SK-N-MC (cell line): Measurements from ENCODE around the gene POLR1H.

Source experiments
- DNase-seq: peaks from one replicate; pipeline ENCODE4 v3.0.0-alpha.2; 2011; ENCODE audit warnings: low read depth, low spot score
- H3K27ac ChIP-seq: fragments of 200-600 bp; sonication (generic); 2 replicates; pipeline ENCODE4 v1.5.1; 2016; ENCODE audit warnings: mixed run types
- H3K36me3 ChIP-seq: fragments of 200-600 bp; sonication (generic); 2 replicates; pipeline ENCODE4 v1.6.1; 2017; ENCODE audit warnings: antibody characterized with exemption, low read length, mixed read lengths; ENCODE audit not compliant: insufficient read depth
- H3K4me3 ChIP-seq: fragments of 200-600 bp; sonication (generic); 2 replicates; pipeline ENCODE4 v1.5.1; 2016
- H3K9ac ChIP-seq: fragments of 200-600 bp; sonication (generic); 2 replicates; pipeline ENCODE4 v1.8.0; 2017; ENCODE audit warnings: mixed run types, mixed read lengths; ENCODE audit not compliant: insufficient read length
- H3K9me3 ChIP-seq: fragments of 200-600 bp; sonication (generic); 2 replicates; pipeline ENCODE4 v1.6.1; 2017; ENCODE audit warnings: low read depth, mild to moderate bottlenecking, antibody characterized with exemption, low read length, moderate library complexity, mixed read lengths
- EZH2 ChIP-seq: fragments of 200-600 bp; sonication (generic); IDR thresholded peaks from one replicate; pipeline ENCODE4 v1.6.1; 2017; ENCODE audit warnings: antibody characterized with exemption
- FOXP2 ChIP-seq: optimal IDR thresholded peaks from 2 replicates; pipeline ENCODE3; 2011; ENCODE audit warnings: mild to moderate bottlenecking, moderate library complexity; ENCODE audit not compliant: insufficient read depth; ENCODE audit errors: extremely low read length, control extremely low read depth
- POLR2AphosphoS5 ChIP-seq: IDR thresholded peaks from 2 replicates; pipeline ENCODE4 v1.6.1; 2012; ENCODE audit warnings: mild to moderate bottlenecking, low read depth, low read length, borderline replicate concordance

The POLR1H gene

DNA sequence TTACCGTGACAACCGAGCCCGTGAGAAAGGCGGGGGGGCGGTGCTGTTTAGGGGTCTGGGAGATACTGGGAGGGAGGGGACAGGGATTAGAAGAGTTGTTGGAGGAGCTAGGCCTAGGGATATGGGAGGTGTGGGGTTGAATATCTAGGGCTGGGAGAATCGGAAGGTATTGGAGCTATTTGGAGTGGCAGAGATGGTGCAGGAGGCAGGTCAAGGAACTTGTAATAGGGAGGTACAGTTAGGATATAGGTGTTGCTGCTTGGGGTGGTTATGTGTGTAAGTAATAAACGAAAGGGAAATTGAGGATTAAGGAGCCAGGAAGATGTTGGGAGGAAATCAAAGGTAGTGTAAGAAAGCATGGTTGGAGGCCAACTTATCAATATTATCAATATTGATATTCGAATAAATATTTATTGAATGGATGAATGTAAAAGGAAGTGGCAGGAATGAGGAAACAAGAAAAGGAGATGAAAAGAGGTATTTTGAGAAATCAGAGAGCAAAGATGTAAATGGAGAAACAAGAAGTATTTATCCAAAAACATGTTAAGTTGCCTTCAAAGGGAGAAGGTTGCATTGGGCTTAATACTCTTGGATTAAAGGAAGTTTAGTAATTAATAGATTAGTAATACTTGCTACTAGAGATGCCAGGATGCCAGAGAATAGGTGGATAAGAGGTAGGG is 6.5 kb downstream of the POLR1H start:
- peak overlapping the region; percentile 74 for H3K9ac ChIP-seq
- peak; percentile 16 for DNase-seq
- peak overlapping the region; percentile 81 for H3K4me3 ChIP-seq
- TF ChIP-seq POLR2AphosphoS5 (no peak), EZH2 (no peak), FOXP2 (no peak)
- H3K9me3 ChIP-seq, result no peaks in the 10 kb centered on the region
- H3K27ac ChIP-seq, result no peak overlapping the region
- peaks cover 14% of the 10 kb centered on the region for H3K36me3 ChIP-seq

- peaks cover 5% of the 10 kb centered on the region; the same call in 1 of the 2 replicates for H3K36me3 ChIP-seq
- DNase-seq, result no peak
- TF ChIP-seq EZH2, result no peak
- no peak for TF ChIP-seq POLR2AphosphoS5
- H3K9me3 ChIP-seq, result no peaks in the 10 kb centered on the region
- no peak overlapping the region for H3K9ac ChIP-seq
- no peak overlapping the region for H3K4me3 ChIP-seq
- no peak overlapping the region for H3K27ac ChIP-seq
These were observed 10.2 kb downstream of the POLR1H start for GRCh38 chr6:30071081-30071818.

GRCh38 chr6:30071858-30072257 is 10.8 kb downstream of the POLR1H start:
- Histone ChIP-seq H3K27ac (no peak overlapping the region), H3K9ac (no peak overlapping the region), H3K9me3 (no peaks in the 10 kb centered on the region), H3K36me3 (peaks cover 5% of the 10 kb centered on the region; the same call in 1 of the 2 replicates), H3K4me3 (no peak overlapping the region)
- DNase-seq, result no peak
- TF ChIP-seq EZH2 (no peak), FOXP2 (no peak), POLR2AphosphoS5 (no peak)

GRCh38 chr6:30073489-30074235 is 12.6 kb downstream of the POLR1H start:
- peaks cover 5% of the 10 kb centered on the region; the same call in 1 of the 2 replicates for H3K36me3 ChIP-seq
- no peaks in the 10 kb centered on the region for H3K9me3 ChIP-seq
- H3K4me3 ChIP-seq, result no peak overlapping the region
- TF ChIP-seq EZH2, result no peak
- TF ChIP-seq FOXP2, result no peak
- no peak for TF ChIP-seq POLR2AphosphoS5
- H3K27ac ChIP-seq, result no peak overlapping the region
- no peak overlapping the region for H3K9ac ChIP-seq
- no peak for DNase-seq

GRCh38 chr6:30074331-30075093 is 13.4 kb downstream of the POLR1H start:
- Histone ChIP-seq H3K36me3 (peaks cover 3% of the 10 kb centered on the region; the same call in 1 of the 2 replicates), H3K9me3 (no peaks in the 10 kb centered on the region), H3K4me3 (peak overlapping the region; percentile 60), H3K9ac (no peak overlapping the region), H3K27ac (no peak overlapping the region)
- no peak for DNase-seq
- TF ChIP-seq FOXP2 (no peak), POLR2AphosphoS5 (no peak), EZH2 (peak; percentile 36)

- no peak within 1 kb of the TSS for H3K9ac ChIP-seq
- TF ChIP-seq POLR2AphosphoS5 (no peak), EZH2 (no peak), FOXP2 (no peak)
- H3K4me3 ChIP-seq, result peak within 1 kb of the TSS; percentile 60
- no peak for DNase-seq
- no peaks in the 10 kb centered on the region for H3K9me3 ChIP-seq
- H3K27ac ChIP-seq, result no peak within 1 kb of the TSS
- H3K36me3 ChIP-seq, result no peaks in the 10 kb centered on the region; the same call in 1 of the 2 replicates
These were observed 14.2 kb downstream of the POLR1H start, which contains the start of gene RNF39 for GRCh38 chr6:30075094-30075789. TSS of gene RNF39 (minus strand) at chr6:30075769. CDS start at chr6:30075585, 184 bp downstream.

DNA sequence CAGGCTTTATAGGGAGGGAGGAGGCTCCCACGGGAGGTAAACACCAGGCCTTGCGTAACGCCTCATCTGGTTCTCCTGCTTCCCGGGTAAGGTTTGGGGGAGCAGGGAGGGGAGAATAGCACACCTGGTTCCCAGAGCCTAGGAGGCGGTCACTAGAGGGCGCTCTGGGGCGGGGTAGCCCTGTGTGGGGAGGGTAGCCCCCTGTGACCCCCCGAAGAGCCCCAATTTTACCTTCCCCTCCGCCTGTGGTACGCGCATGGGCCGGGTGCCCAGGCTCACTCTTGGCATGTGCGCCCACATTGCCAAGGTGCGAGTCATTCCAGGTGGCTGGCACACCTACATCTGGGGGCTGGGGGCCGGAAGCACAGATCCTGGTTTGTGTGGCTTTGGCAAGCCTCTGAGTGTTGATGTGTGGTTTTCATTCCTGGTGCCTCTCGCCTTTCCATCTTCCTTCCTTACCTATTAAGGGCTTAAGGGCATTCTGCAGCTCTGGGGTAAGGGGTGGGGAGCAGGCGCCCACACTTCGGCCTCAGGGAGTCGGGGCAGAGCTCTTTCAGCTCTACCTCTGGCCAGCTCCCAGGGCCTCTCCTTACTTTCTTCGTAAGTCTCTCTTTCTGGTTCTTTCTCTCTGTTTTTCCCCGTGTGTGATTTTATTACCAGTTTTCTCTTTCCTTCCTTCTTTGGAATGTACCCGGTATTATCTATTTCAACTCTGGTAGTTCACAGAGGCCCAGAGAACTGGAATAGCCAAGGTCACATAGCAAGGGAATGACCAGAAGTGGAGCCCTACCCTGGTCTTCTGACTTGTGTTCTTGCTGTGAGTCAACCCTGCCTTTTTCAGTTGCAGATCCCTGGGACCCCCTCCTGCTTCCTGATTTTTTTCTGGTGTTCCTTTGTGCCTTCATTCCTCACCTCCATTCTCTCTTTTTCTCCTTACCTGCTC is 15.0 kb downstream of the POLR1H start:
- TF ChIP-seq FOXP2, result no peak
- TF ChIP-seq EZH2, result no peak
- TF ChIP-seq POLR2AphosphoS5, result no peak
- DNase-seq, result no peak
- no peak overlapping the region for H3K27ac ChIP-seq
- H3K4me3 ChIP-seq, result peak overlapping the region; percentile 60
- no peaks in the 10 kb centered on the region for H3K36me3 ChIP-seq
- no peaks in the 10 kb centered on the region for H3K9me3 ChIP-seq
- H3K9ac ChIP-seq, result no peak overlapping the region
